T47D (cell line): ENCODE results near the gene FGGY.
A peak's percentile ranks its signal among the peaks of the same experiment; 100 is the strongest.

Experiments
- DNase-seq, 2 experiments: peaks; one replicate each; pipeline versions ENCODE4 v3.0.0 to v3.0.0-alpha.2; 2011 to 2012; ENCODE audit warnings: low read depth in 1 of 2, low spot score in 1 of 2
- JUND ChIP-seq: IDR thresholded peaks from 2 replicates; pipeline ENCODE4 v1.6.1; 2012; ENCODE audit warnings: low read depth
- in situ Hi-C: cut with HindIII; loops from 2 replicates; pipeline ENCODE4 v1.10.0; 2016; ENCODE audit warnings: low sequenced_read_pairs, low pct_unique_long_range_greater_than_20kb

FGGY gene

GRCh38 chr1:59695252-59695651 lies 398.4 kb downstream of the FGGY start:
- in situ Hi-C loops, result no loop called here
- TF ChIP-seq JUND, result no peak
- DNase-seq, result no peak

- DNase-seq, result no peak
Measured at GRCh38 chr1:59696421-59697115, 399.7 kb downstream of the FGGY start.

GRCh38 chr1:59697150-59697800 lies 400.4 kb downstream of the FGGY start:
- TF ChIP-seq JUND, result no peak
- in situ Hi-C loops, result no loop called here

More at GRCh38 chr1:59696421-59697115, 399.7 kb downstream of the FGGY start:
- in situ Hi-C loops, result no loop called here
- no peak for TF ChIP-seq JUND

GRCh38 chr1:59698386-59698785 lies 401.5 kb downstream of the FGGY start:
- no peak for TF ChIP-seq JUND
- in situ Hi-C loops, result no loop called here
- no peak for DNase-seq

More at GRCh38 chr1:59697150-59697800, 400.4 kb downstream of the FGGY start:
- DNase-seq, result no peak

- peak; percentile 14 to 53 for DNase-seq
- TF ChIP-seq JUND, result no peak
- in situ Hi-C loops, result no loop called here
Measured at GRCh38 chr1:59699227-59699847, 402.4 kb downstream of the FGGY start.

GRCh38 chr1:59701376-59701775 lies 404.5 kb downstream of the FGGY start:
- no peak for TF ChIP-seq JUND
- in situ Hi-C loops, result no loop called here
- no peak for DNase-seq

- TF ChIP-seq JUND, result no peak
- in situ Hi-C loops, result no loop called here
- no peak for DNase-seq
Measured at GRCh38 chr1:59703226-59703917, 406.5 kb downstream of the FGGY start.

- TF ChIP-seq JUND, result no peak
- in situ Hi-C loops, result no loop called here
- no peak for DNase-seq
Measured at GRCh38 chr1:59703918-59704378, 407.1 kb downstream of the FGGY start.

- TF ChIP-seq JUND, result no peak
- in situ Hi-C loops, result no loop called here
- DNase-seq, result no peak
Measured at GRCh38 chr1:59704716-59705115, 407.8 kb downstream of the FGGY start.

GRCh38 chr1:59705466-59706302 lies 408.8 kb downstream of the FGGY start:
- in situ Hi-C loops, result no loop called here
- TF ChIP-seq JUND, result no peak
- no peak for DNase-seq

GRCh38 chr1:59706303-59706599 lies 409.4 kb downstream of the FGGY start:
- TF ChIP-seq JUND, result no peak
- in situ Hi-C loops, result no loop called here
- DNase-seq, result no peak

GRCh38 chr1:59707178-59707791 lies 410.4 kb downstream of the FGGY start:
- TF ChIP-seq JUND, result no peak
- DNase-seq, result no peak
- in situ Hi-C loops, result no loop called here
